K562 (cell line): ENCODE results near the gene INTS4. TPM values are rescaled to one million over a fixed set of nuclear protein-coding genes. Genes with fewer than 3 reads are reported as not detected.

Experiments used
- BRF1 ChIP-seq: IDR thresholded peaks from 3 replicates; pipeline ENCODE4 v1.6.1; 2011; ENCODE audit warnings: borderline replicate concordance, mild to moderate bottlenecking; ENCODE audit not compliant: insufficient read length; ENCODE audit errors: extremely low read depth
- CREB1 ChIP-seq, 2 experiments: sonication (generic) in 1 of 2; formaldehyde crosslinking in 1 of 2; IDR thresholded peaks; 2 replicates each; pipeline versions ENCODE4 v1.6.1 to v1.8.0; 2012 to 2022; ENCODE audit warnings: inconsistent platforms in 1 of 2, mild to moderate bottlenecking in 1 of 2, missing genetic modification reagents in 1 of 2, moderate library complexity in 1 of 2
- ETS1 ChIP-seq: conservative IDR thresholded peaks from 2 replicates; pipeline ENCODE4 v1.6.1; 2011; ENCODE audit warnings: low read depth, mild to moderate bottlenecking, low read length; ENCODE audit not compliant: control insufficient read depth
- HMBOX1 ChIP-seq: sonication (generic); IDR thresholded peaks from 2 replicates; pipeline ENCODE4 v1.6.1; 2016
- MITF ChIP-seq: IDR thresholded peaks from 2 replicates; pipeline ENCODE4 v1.6.1; 2014; ENCODE audit warnings: antibody characterized with exemption
- NFIX ChIP-seq: fragments of 250-450 bp; sonication (Bioruptor Pico); IDR thresholded peaks from 2 replicates; pipeline ENCODE4 v1.4.0; 2020; ENCODE audit warnings: low read depth, mild to moderate bottlenecking, moderate library complexity
- PATZ1 ChIP-seq: fragments of 250-450 bp; sonication (Bioruptor Pico); IDR thresholded peaks from 2 replicates; pipeline ENCODE4 v1.5.0; 2020; ENCODE audit warnings: mild to moderate bottlenecking, borderline replicate concordance
- RAD51 ChIP-seq: fragments of 450-650 bp; IDR thresholded peaks from 2 replicates; pipeline ENCODE4 v1.7.1; 2016; ENCODE audit warnings: low read depth, mild to moderate bottlenecking, borderline replicate concordance
- RBM17 ChIP-seq: fragments of 200-400 bp; formaldehyde crosslinking; IDR thresholded peaks from 2 replicates; pipeline ENCODE4 v1.6.1; 2017; ENCODE audit warnings: low read depth, mild to moderate bottlenecking, low read length, borderline replicate concordance
- SAFB2 ChIP-seq: fragments of 200-400 bp; formaldehyde crosslinking; IDR thresholded peaks from 2 replicates; pipeline ENCODE4 v1.6.1; 2018; ENCODE audit warnings: borderline replicate concordance, low read length, low read depth, moderate library complexity; ENCODE audit not compliant: severe bottlenecking
- SETDB1 ChIP-seq: IDR thresholded peaks from one replicate; pipeline ENCODE4 v1.6.1; 2012; ENCODE audit warnings: low read length, control low read depth, inconsistent platforms
- SREBF2 ChIP-seq: sonication (generic); formaldehyde crosslinking; IDR thresholded peaks from 2 replicates; pipeline ENCODE4 v1.4.0; 2020; ENCODE audit warnings: mild to moderate bottlenecking, missing genetic modification reagents
- TAL1 ChIP-seq: fragments of 450-650 bp; IDR thresholded peaks from 2 replicates; pipeline ENCODE4 v1.6.1; 2016; ENCODE audit warnings: mild to moderate bottlenecking
- TRIM25 ChIP-seq: fragments of 450-650 bp; IDR thresholded peaks from 2 replicates; pipeline ENCODE4 v1.7.0; 2016; ENCODE audit warnings: borderline replicate concordance
- ZNF133 ChIP-seq: fragments of 250-450 bp; sonication (Bioruptor Pico); IDR thresholded peaks from 2 replicates; pipeline ENCODE4 v1.4.0; 2020; ENCODE audit warnings: mild to moderate bottlenecking
- ZNF146 ChIP-seq: IDR thresholded peaks from one replicate; pipeline ENCODE4 v1.6.1; 2018; ENCODE audit warnings: missing compliant biosample characterization; ENCODE audit not compliant: unreplicated experiment
- polyA plus RNA-seq, 8 experiments: library from polyadenylated mRNA; depleted of rRNA in 4 of 8; stranded (reverse) in 5 of 8; unstranded in 3 of 8; fragments of >200 nt; fragmentation: Nextera tagmentation in 2 of 8; fragmentation: Illumina TruSeq in 1 of 8; extraction: Ambion mirVana in 2 of 8; extraction: Trizol in 1 of 8; gene quantifications; 2 replicates each; pipeline versions ENCODE4 v1.2.1 to v1.2.3, GENCODE V29; 2011 to 2014; ENCODE audit warnings: inconsistent platforms in 1 of 8, missing spikeins in 1 of 8
- total RNA-seq, 7 experiments: library from RNA; depleted of rRNA in 6 of 7; stranded (reverse); fragments of >200 nt in 6 of 7; fragmentation: Illumina TruSeq in 2 of 7; extraction: Trizol in 2 of 7; gene quantifications; 2 replicates each; pipeline versions ENCODE4 v1.2.1 to v1.2.3, GENCODE V29; 2011 to 2021; ENCODE audit warnings: low replicate concordance in 1 of 7

Gene INTS4
- total and polyA plus RNA-seq, 9 of the 15 experiments (the other 6 are each of a cell fraction or from before 2014, with no cell fraction given), result 28.4 to 53.4 (median 44.5) TPM

- no peak for TF ChIP-seq SAFB2
- no peak for TF ChIP-seq NFIX (CRISPR knock-in tag)
- TF ChIP-seq ZNF133 (CRISPR knock-in tag), result no peak
- TF ChIP-seq BRF1, result no peak
- no peak for TF ChIP-seq MITF
- TF ChIP-seq CREB1 (IDR thresholded peaks at IDR 0.05), result peak; percentile 77
- peak; percentile 81 for TF ChIP-seq CREB1 (CRISPR knock-in tag; IDR thresholded peaks at IDR 0.05)
- TF ChIP-seq PATZ1 (CRISPR knock-in tag), result no peak
- peak; percentile 26; the same call in 1 of the 2 replicates for TF ChIP-seq HMBOX1
- peak; percentile 13; the same call in 1 of the 2 replicates for TF ChIP-seq ETS1
- TF ChIP-seq TRIM25, result no peak
- no peak for TF ChIP-seq SETDB1
- TF ChIP-seq SREBF2 (CRISPR knock-in tag), result no peak
- no peak for TF ChIP-seq ZNF146 (CRISPR knock-in tag)
- TF ChIP-seq RAD51, result no peak
- TF ChIP-seq RBM17, result no peak
- no peak for TF ChIP-seq TAL1
These were observed at the start of gene INTS4 (continued) for GRCh38 chr11:77994434-77995362.
